GM12874 (cell line): ENCODE measurements around the gene FYB2.

Source experiments
- CTCF ChIP-seq: IDR thresholded peaks from 2 replicates; pipeline ENCODE4 v1.5.1; 2011; ENCODE audit warnings: low read depth, mild to moderate bottlenecking, control low read depth, low read length, moderate library complexity; ENCODE audit not compliant: insufficient read depth

The FYB2 gene

DNA sequence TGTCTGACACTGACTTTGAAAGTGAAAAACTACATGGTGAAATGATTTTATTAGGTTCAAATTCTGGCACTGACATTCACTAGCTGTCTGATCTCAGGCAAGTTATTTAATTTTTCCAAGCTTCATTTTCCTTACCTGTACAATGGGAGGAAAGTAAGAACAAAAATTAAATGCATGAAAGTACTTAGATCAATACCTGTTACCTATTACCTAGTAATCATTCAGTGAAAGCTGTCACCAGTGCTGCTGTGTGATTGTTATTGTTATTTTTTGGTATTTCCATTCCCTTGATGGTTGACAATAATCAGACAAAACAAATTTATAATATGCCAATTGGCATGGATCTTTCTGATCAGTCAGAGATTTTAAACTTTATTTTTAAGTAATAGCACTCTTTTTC is 37.0 kb upstream of the FYB2 start:
- no peak for TF ChIP-seq CTCF

GRCh38 chr1:56855190-56855589 is 36.0 kb upstream of the FYB2 start:
- no peak for TF ChIP-seq CTCF

GRCh38 chr1:56854521-56855099 is 35.4 kb upstream of the FYB2 start, which contains the start of gene C8A:
Gene C8A (plus strand): TSS chr1:56854797. CDS start chr1:56854902, 105 bp downstream.
- TF ChIP-seq CTCF, result no peak

GRCh38 chr1:56852476-56852875 is 33.3 kb upstream of the FYB2 start:
- TF ChIP-seq CTCF, result no peak

DNA sequence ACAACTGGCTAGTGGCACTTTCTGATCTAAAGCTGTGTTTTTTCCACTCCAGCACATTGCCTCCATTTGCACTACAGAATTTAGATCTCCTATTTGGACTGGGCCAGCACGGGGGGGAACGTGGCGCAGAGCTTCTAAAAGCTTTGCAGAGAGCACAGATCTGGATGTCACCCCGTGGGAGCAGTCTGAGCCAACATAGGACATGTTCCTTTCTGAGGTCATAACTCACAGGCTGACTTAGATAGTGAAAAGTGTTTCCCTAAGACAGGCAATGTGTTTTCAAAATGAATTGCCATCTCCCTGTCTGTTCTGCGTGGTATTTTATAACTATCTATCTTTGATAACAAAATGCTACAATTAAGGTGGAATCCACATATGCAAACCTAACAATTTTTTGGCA is 31.7 kb upstream of the FYB2 start:
- TF ChIP-seq CTCF, result no peak

DNA sequence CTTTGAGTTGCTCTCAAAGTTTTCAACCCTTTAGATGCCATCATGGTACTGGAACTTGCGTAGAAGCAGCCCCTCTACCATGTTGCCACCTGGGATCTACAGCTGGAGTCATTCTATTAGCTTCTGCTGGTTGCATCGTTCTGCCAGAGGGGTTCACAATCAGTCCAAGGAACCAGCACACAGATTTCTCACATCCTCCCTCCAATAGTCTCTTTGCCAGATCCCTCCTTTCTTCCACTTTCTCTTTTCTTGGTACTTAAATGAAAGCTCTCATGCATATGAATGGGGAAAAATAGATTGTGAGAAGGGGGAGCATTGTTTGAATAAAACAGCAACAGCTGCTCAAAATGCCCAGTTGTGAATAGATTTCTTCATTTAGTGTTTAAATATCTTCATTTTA is 31.2 kb upstream of the FYB2 start:
- no peak for TF ChIP-seq CTCF

GRCh38 chr1:56849750-56850149 is 30.5 kb upstream of the FYB2 start:
- no peak for TF ChIP-seq CTCF

GRCh38 chr1:56845343-56845742 is 26.1 kb upstream of the FYB2 start:
- TF ChIP-seq CTCF, result no peak
